Natural killer cell (primary cell): ENCODE results near the gene PDE4DIP. TPM values are rescaled to one million over a fixed set of nuclear protein-coding genes. Genes with fewer than 3 reads are reported as not detected.

ENCODE experiments used
- total RNA-seq, 4 donors: library from RNA; stranded (reverse); fragments of 120-200 nt in 1 of 4; gene quantifications; one replicate each; pipeline versions ENCODE4 v1.2.3 to v1.2.4, GENCODE V29; 2013 to 2022

The PDE4DIP gene
- total RNA-seq, 3 donors from 2014 or later (not counting 1 experiment from before 2014, with no cell fraction given), result 13.1 to 23.4 (median 17.5) TPM

Other genes starting within 250 kb of the PDE4DIP start
- gene NBPF14, start 248.4 kb upstream of the PDE4DIP start, total RNA-seq, result 10 to 100 TPM; 40.8 to 53.3 (median 51.8) TPM
- gene NUDT4B, start 95.7 kb upstream of the PDE4DIP start, total RNA-seq, result 1 to 10 TPM in 2 of 3 donors, not detected in 1; 1.6 to 3.9 TPM